HepG2 (cell line): Measurements from ENCODE around the gene MRPL50. TPM values are rescaled to one million over a fixed set of nuclear protein-coding genes. Genes with fewer than 3 reads are reported as not detected.

Experiments
- AHR ChIP-seq: IDR thresholded peaks from 2 replicates; pipeline ENCODE4 v1.6.1; 2018; ENCODE audit warnings: missing genetic modification reagents, missing compliant biosample characterization
- ELF1 ChIP-seq: sonication (generic); formaldehyde crosslinking; IDR thresholded peaks from 2 replicates; pipeline ENCODE4 v1.4.0; 2020; ENCODE audit warnings: missing genetic modification reagents
- EP300 ChIP-seq, 3 experiments: sonication (generic) in 1 of 3; formaldehyde crosslinking in 1 of 3; IDR thresholded peaks; 2 replicates each; pipeline versions ENCODE4 v1.5.1 to v1.6.1; 2011 to 2020; ENCODE audit warnings: low read depth in 2 of 3, low read length in 2 of 3, borderline replicate concordance in 1 of 3, improper control_type of control experiment in 1 of 3, mild to moderate bottlenecking in 1 of 3, missing genetic modification reagents in 1 of 3, moderate library complexity in 1 of 3
- IRF2 ChIP-seq: IDR thresholded peaks from 2 replicates; pipeline ENCODE4 v1.6.1; 2018; ENCODE audit warnings: missing genetic modification reagents, missing compliant biosample characterization
- KLF12 ChIP-seq: sonication (generic); formaldehyde crosslinking; IDR thresholded peaks from 2 replicates; pipeline ENCODE4 v1.4.0; 2020; ENCODE audit warnings: missing genetic modification reagents, borderline replicate concordance
- KLF9 ChIP-seq: IDR thresholded peaks from 2 replicates; pipeline ENCODE4 v1.6.1; 2016; ENCODE audit warnings: low read depth
- LRRFIP1 ChIP-seq: sonication (generic); formaldehyde crosslinking; conservative IDR thresholded peaks from 2 replicates; pipeline ENCODE4 v1.4.0; 2020; ENCODE audit warnings: missing genetic modification reagents
- MAX ChIP-seq: IDR thresholded peaks from 2 replicates; pipeline ENCODE4 v1.6.1; 2012; ENCODE audit warnings: inconsistent platforms
- NCOR1 ChIP-seq: fragments of 200-600 bp; sonication (generic); IDR thresholded peaks from 2 replicates; pipeline ENCODE4 v1.7.0; 2017; ENCODE audit warnings: antibody characterized with exemption, low read length, borderline replicate concordance
- RFX5 ChIP-seq: IDR thresholded peaks from 2 replicates; pipeline ENCODE4 v1.6.1; 2011; ENCODE audit warnings: low read depth, low read length, improper control_type of control experiment
- SCMH1 ChIP-seq: sonication (generic); formaldehyde crosslinking; IDR thresholded peaks from 2 replicates; pipeline ENCODE4 v1.9.0; 2021; ENCODE audit warnings: missing genetic modification reagents, mild to moderate bottlenecking, borderline replicate concordance
- ZHX2 ChIP-seq, 2 experiments: sonication (generic) in 1 of 2; formaldehyde crosslinking in 1 of 2; IDR thresholded peaks; 2 replicates each; pipeline versions ENCODE4 v1.6.1 to v1.9.0; 2014 to 2022; ENCODE audit warnings: antibody characterized with exemption in 1 of 2, borderline replicate concordance in 1 of 2, inconsistent platforms in 1 of 2, low read depth in 1 of 2, missing genetic modification reagents in 1 of 2
- ZKSCAN5 ChIP-seq: sonication (generic); formaldehyde crosslinking; IDR thresholded peaks from 2 replicates; pipeline ENCODE4 v1.5.1; 2020; ENCODE audit warnings: mild to moderate bottlenecking, missing genetic modification reagents
- ZMYM2 ChIP-seq: sonication (generic); formaldehyde crosslinking; IDR thresholded peaks from 2 replicates; pipeline ENCODE4 v1.8.0; 2022; ENCODE audit warnings: mild to moderate bottlenecking, missing genetic modification reagents
- ZNF546 ChIP-seq: sonication (generic); formaldehyde crosslinking; conservative IDR thresholded peaks from 2 replicates; pipeline ENCODE4 v1.8.1; 2023; ENCODE audit warnings: mild to moderate bottlenecking, missing genetic modification reagents
- ZNF550 ChIP-seq: sonication (generic); formaldehyde crosslinking; IDR thresholded peaks from 2 replicates; pipeline ENCODE4 v1.4.0; 2020; ENCODE audit warnings: mild to moderate bottlenecking, missing genetic modification reagents, borderline replicate concordance
- ZNF558 ChIP-seq: sonication (generic); formaldehyde crosslinking; IDR thresholded peaks from 2 replicates; pipeline ENCODE4 v1.9.0; 2022; ENCODE audit warnings: mild to moderate bottlenecking, missing genetic modification reagents, borderline replicate concordance
- ZNF607 ChIP-seq: sonication (generic); formaldehyde crosslinking; IDR thresholded peaks from 2 replicates; pipeline ENCODE4 v1.5.1; 2020; ENCODE audit warnings: missing genetic modification reagents, mild to moderate bottlenecking, borderline replicate concordance
- ZNF713 ChIP-seq: sonication (generic); formaldehyde crosslinking; IDR thresholded peaks from 2 replicates; pipeline ENCODE4 v1.4.0; 2020; ENCODE audit warnings: mild to moderate bottlenecking, missing genetic modification reagents
- ZNF766 ChIP-seq: sonication (generic); formaldehyde crosslinking; IDR thresholded peaks from 2 replicates; pipeline ENCODE4 v1.5.0; 2020; ENCODE audit warnings: missing genetic modification reagents, borderline replicate concordance
- polyA plus RNA-seq, 8 experiments: library from polyadenylated mRNA; depleted of rRNA in 3 of 8; stranded (reverse) in 7 of 8; unstranded in 1 of 8; fragments of >200 nt; fragmentation: Illumina TruSeq in 4 of 8; extraction: Trizol in 4 of 8; gene quantifications; 2 replicates each; pipeline versions ENCODE4 v1.2.1 to v1.2.3, GENCODE V29; 2011 to 2016; ENCODE audit warnings: low read depth in 4 of 8, missing spikeins in 1 of 8, mixed read lengths in 1 of 8; ENCODE audit not compliant: insufficient read depth in 1 of 8
- total RNA-seq, 5 experiments: library from RNA; depleted of rRNA; stranded (reverse); fragments of >200 nt; fragmentation: Illumina TruSeq; extraction: Trizol; gene quantifications; 2 replicates each; pipeline ENCODE4 v1.2.3, GENCODE V29; 2016; ENCODE audit warnings: low read depth in 1 of 5

The MRPL50 gene
- total and polyA plus RNA-seq, 2 of the 13 experiments (the other 11 are each of a cell fraction or from before 2014, with no cell fraction given): 37.1 to 70.0 TPM

DNA sequence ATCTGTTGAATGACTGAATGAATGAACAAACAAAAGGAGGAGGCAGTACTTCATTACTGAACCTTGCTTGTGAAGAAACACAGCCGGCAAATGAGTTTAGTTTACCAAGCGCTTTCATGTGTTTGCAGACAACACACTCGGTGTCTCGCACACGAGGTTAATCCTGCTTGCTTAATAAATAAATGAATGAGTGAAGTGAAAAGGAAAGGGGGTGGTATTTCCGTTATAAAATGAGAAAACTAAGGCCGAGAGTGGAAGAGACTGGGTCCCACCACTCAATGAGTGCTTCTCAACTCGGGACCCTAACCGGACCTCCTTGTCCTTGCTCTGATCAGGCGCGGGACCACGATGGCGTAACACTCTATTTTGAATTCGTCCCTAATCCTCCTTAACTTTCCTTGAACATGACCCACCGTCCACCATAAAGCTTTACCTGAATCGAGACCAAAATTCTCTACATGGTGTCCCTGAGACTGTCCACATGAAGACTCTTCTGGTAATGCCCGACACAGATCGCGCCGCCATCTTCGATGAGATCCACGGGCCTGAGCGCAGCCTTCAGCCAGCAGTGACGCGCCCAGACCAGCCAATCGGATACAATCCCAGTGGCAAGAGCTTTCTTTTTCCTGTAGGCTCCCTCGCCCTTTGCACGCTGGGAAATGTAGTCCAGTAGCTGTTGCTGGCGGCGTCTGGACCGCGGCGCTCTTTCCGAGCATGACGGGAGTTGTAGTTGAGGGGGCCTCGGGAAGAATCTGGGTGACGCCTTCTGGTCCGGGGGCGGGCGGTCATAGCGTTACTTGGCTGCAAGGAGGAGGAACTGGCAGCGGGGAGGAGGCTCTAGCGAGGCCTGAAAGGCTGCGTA, at the start of gene MRPL50, which contains the start of gene ZNF189 (continued):
- peak; percentile 97 for TF ChIP-seq ELF1 (CRISPR knock-in tag)
- TF ChIP-seq ZNF558 (CRISPR knock-in tag): peak; percentile 35; the same call in 1 of the 2 replicates
- peak; percentile 38; the same call in 1 of the 2 replicates for TF ChIP-seq ZKSCAN5 (CRISPR knock-in tag)
- peak; percentile 89; the same call in 1 of the 2 replicates for TF ChIP-seq AHR (CRISPR knock-in tag)
- no peak for TF ChIP-seq ZNF550 (CRISPR knock-in tag)
- TF ChIP-seq MAX: peak; percentile 52
- no peak for TF ChIP-seq KLF12 (CRISPR knock-in tag)
- TF ChIP-seq IRF2 (CRISPR knock-in tag): peak; percentile 99
- TF ChIP-seq ZNF607 (CRISPR knock-in tag): peak; percentile 48; the same call in 1 of the 2 replicates
- peak in 1 of 2 experiments; percentile 48; a peak in 1 of 4 replicates for TF ChIP-seq EP300 (IDR thresholded peaks at IDR 0.05; ENCODE audit: low read depth in 2 of 2, low read length in 2 of 2)
- TF ChIP-seq EP300 (CRISPR knock-in tag; IDR thresholded peaks at IDR 0.05; ENCODE audit: borderline replicate concordance): no peak
- no peak for TF ChIP-seq SCMH1 (CRISPR knock-in tag)
- peak; percentile 89 for TF ChIP-seq ZHX2 (IDR thresholded peaks at IDR 0.05; ENCODE audit: low read depth)
- TF ChIP-seq ZHX2 (CRISPR knock-in tag; IDR thresholded peaks at IDR 0.05; ENCODE audit: borderline replicate concordance): no peak
- 0 out of 2 replicates have a peak, but pooled peaks have one; percentile 35 for TF ChIP-seq ZNF546 (CRISPR knock-in tag)
- TF ChIP-seq ZNF713 (CRISPR knock-in tag): no peak
- TF ChIP-seq RFX5: peak; percentile 86
- TF ChIP-seq ZMYM2 (CRISPR knock-in tag): no peak
- 0 out of 2 replicates have a peak, but pooled peaks have one; percentile 31 for TF ChIP-seq ZNF766 (CRISPR knock-in tag)
- TF ChIP-seq NCOR1: peak; percentile 50; the same call in 1 of the 2 replicates
- TF ChIP-seq LRRFIP1 (CRISPR knock-in tag): no peak
- no peak for TF ChIP-seq KLF9 (CRISPR knock-in tag)
